Measurements from ENCODE around the gene OFD1.

- TF ChIP-seq, protein P1, sequence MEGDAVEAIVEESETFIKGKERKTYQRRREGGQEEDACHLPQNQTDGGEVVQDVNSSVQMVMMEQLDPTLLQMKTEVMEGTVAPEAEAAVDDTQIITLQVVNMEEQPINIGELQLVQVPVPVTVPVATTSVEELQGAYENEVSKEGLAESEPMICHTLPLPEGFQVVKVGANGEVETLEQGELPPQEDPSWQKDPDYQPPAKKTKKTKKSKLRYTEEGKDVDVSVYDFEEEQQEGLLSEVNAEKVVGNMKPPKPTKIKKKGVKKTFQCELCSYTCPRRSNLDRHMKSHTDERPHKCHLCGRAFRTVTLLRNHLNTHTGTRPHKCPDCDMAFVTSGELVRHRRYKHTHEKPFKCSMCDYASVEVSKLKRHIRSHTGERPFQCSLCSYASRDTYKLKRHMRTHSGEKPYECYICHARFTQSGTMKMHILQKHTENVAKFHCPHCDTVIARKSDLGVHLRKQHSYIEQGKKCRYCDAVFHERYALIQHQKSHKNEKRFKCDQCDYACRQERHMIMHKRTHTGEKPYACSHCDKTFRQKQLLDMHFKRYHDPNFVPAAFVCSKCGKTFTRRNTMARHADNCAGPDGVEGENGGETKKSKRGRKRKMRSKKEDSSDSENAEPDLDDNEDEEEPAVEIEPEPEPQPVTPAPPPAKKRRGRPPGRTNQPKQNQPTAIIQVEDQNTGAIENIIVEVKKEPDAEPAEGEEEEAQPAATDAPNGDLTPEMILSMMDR (IDR thresholded peaks at IDR 0.05; ENCODE audit: poor library complexity), result no peak
- no peak for TF ChIP-seq EZH2 (IDR thresholded peaks at IDR 0.05; ENCODE audit: borderline replicate concordance)
- no peak for TF ChIP-seq EZH2phosphoT487 (IDR thresholded peaks at IDR 0.05; ENCODE audit: low read depth, severe bottlenecking, unreplicated experiment)
Measured at GRCh38 chrX:13778916-13779315, 44.4 kb downstream of the OFD1 start.

Measured in hepatocyte (in vitro differentiated cells).